Panc1 (cell line): ENCODE data around the gene MAP3K14.

Source experiments
- POLR2AphosphoS5 ChIP-seq: IDR thresholded peaks from 2 replicates; pipeline ENCODE4 v1.6.1; 2012; ENCODE audit warnings: mild to moderate bottlenecking, low read depth, low read length, moderate library complexity
- TCF7L2 ChIP-seq: IDR thresholded peaks from 2 replicates; pipeline ENCODE4 v1.6.1; 2011; ENCODE audit warnings: mild to moderate bottlenecking, low read depth, low read length, inconsistent platforms
- TF ChIP-seq, protein P1 (sequence below): fragments of 450-650 bp; IDR thresholded peaks from 2 replicates; pipeline ENCODE4 v1.5.1; 2017; ENCODE audit warnings: mild to moderate bottlenecking
- TF ChIP-seq, protein P2 (sequence below), 2 experiments: IDR thresholded peaks; 2 replicates each; pipeline ENCODE4 v1.6.1; 2011 to 2012; ENCODE audit warnings: low read depth in 2 of 2, control low read depth in 1 of 2, low read length in 1 of 2, mild to moderate bottlenecking in 1 of 2, moderate library complexity in 1 of 2; ENCODE audit not compliant: insufficient read depth in 1 of 2

DNA sequence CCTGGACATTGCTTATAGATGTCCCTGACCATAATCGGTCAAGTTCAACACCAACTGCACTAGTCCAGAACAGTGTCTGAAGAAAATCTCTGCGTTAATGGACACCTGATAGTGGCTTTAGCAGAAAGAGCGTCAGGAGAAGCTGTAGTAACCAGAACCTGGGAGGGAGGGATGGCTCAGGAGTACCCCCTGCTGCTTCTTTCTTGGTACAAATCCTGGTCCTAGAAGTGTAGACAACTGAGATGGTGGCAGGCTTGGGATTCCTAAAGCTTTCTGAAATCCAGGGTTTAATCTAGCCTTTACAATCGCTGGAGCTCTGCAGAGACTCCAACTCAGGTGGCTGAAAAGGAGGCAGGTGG lies 5.4 kb downstream of the MAP3K14 start:
- TF ChIP-seq, protein P1, sequence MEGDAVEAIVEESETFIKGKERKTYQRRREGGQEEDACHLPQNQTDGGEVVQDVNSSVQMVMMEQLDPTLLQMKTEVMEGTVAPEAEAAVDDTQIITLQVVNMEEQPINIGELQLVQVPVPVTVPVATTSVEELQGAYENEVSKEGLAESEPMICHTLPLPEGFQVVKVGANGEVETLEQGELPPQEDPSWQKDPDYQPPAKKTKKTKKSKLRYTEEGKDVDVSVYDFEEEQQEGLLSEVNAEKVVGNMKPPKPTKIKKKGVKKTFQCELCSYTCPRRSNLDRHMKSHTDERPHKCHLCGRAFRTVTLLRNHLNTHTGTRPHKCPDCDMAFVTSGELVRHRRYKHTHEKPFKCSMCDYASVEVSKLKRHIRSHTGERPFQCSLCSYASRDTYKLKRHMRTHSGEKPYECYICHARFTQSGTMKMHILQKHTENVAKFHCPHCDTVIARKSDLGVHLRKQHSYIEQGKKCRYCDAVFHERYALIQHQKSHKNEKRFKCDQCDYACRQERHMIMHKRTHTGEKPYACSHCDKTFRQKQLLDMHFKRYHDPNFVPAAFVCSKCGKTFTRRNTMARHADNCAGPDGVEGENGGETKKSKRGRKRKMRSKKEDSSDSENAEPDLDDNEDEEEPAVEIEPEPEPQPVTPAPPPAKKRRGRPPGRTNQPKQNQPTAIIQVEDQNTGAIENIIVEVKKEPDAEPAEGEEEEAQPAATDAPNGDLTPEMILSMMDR: no peak
- TF ChIP-seq, protein P2, sequence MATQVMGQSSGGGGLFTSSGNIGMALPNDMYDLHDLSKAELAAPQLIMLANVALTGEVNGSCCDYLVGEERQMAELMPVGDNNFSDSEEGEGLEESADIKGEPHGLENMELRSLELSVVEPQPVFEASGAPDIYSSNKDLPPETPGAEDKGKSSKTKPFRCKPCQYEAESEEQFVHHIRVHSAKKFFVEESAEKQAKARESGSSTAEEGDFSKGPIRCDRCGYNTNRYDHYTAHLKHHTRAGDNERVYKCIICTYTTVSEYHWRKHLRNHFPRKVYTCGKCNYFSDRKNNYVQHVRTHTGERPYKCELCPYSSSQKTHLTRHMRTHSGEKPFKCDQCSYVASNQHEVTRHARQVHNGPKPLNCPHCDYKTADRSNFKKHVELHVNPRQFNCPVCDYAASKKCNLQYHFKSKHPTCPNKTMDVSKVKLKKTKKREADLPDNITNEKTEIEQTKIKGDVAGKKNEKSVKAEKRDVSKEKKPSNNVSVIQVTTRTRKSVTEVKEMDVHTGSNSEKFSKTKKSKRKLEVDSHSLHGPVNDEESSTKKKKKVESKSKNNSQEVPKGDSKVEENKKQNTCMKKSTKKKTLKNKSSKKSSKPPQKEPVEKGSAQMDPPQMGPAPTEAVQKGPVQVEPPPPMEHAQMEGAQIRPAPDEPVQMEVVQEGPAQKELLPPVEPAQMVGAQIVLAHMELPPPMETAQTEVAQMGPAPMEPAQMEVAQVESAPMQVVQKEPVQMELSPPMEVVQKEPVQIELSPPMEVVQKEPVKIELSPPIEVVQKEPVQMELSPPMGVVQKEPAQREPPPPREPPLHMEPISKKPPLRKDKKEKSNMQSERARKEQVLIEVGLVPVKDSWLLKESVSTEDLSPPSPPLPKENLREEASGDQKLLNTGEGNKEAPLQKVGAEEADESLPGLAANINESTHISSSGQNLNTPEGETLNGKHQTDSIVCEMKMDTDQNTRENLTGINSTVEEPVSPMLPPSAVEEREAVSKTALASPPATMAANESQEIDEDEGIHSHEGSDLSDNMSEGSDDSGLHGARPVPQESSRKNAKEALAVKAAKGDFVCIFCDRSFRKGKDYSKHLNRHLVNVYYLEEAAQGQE (IDR thresholded peaks at IDR 0.05; ENCODE audit: insufficient read depth in 1 of 2, low read depth in 2 of 2, low read length in 1 of 2): no peak
- no peak for TF ChIP-seq POLR2AphosphoS5
- no peak for TF ChIP-seq TCF7L2
